Measurements from ENCODE around the gene LRFN2.

Gene LRFN2

GRCh38 chr6:40606526-40606925, 19.4 kb upstream of the LRFN2 start:
- ATAC-seq, result no peak

GRCh38 chr6:40604082-40604481, 16.9 kb upstream of the LRFN2 start:
- Mint-ChIP-seq H3K4me1 (no peaks in the 10 kb centered on the region), H3K36me3 (no peaks in the 10 kb centered on the region), H3K9me3 (no peaks in the 10 kb centered on the region), H3K27ac (no peak overlapping the region), H3K4me3 (no peak overlapping the region)
- DNase-seq (ENCODE audit: low spot score in 2 of 2) (no peak), ATAC-seq (no peak)

More at GRCh38 chr6:40606526-40606925, 19.4 kb upstream of the LRFN2 start:
- DNase-seq (ENCODE audit: low spot score in 2 of 2), result no peak
- H3K4me3 Mint-ChIP-seq, result no peak overlapping the region
- no peaks in the 10 kb centered on the region for H3K4me1 Mint-ChIP-seq
- no peaks in the 10 kb centered on the region for H3K36me3 Mint-ChIP-seq
- no peaks in the 10 kb centered on the region for H3K9me3 Mint-ChIP-seq
- no peak overlapping the region for H3K27ac Mint-ChIP-seq

GRCh38 chr6:40599555-40599954, 12.4 kb upstream of the LRFN2 start:
- Mint-ChIP-seq H3K4me1 (no peaks in the 10 kb centered on the region), H3K27ac (no peak overlapping the region), H3K9me3 (no peaks in the 10 kb centered on the region), H3K36me3 (no peaks in the 10 kb centered on the region), H3K4me3 (no peak overlapping the region)
- no peak for DNase-seq (ENCODE audit: low spot score in 2 of 2)
- no peak for ATAC-seq

- DNase-seq (ENCODE audit: low spot score in 2 of 2) (no peak), ATAC-seq (no peak)
- Mint-ChIP-seq H3K36me3 (no peaks in the 10 kb centered on the region), H3K27ac (no peak overlapping the region), H3K4me1 (no peaks in the 10 kb centered on the region), H3K4me3 (no peak overlapping the region), H3K9me3 (no peaks in the 10 kb centered on the region)
Measured at GRCh38 chr6:40598516-40598915, 11.4 kb upstream of the LRFN2 start.

- H3K9me3 Mint-ChIP-seq, result no peaks in the 10 kb centered on the region
- H3K4me1 Mint-ChIP-seq, result no peaks in the 10 kb centered on the region
Measured at GRCh38 chr6:40597301-40597700, 10.1 kb upstream of the LRFN2 start.

GRCh38 chr6:40588480-40588879, 1.3 kb upstream of the LRFN2 start:
- peaks cover 20% of the 10 kb centered on the region for H3K4me1 Mint-ChIP-seq
- no peaks in the 10 kb centered on the region for H3K9me3 Mint-ChIP-seq
- H3K36me3 Mint-ChIP-seq, result no peaks in the 10 kb centered on the region
- ATAC-seq (no peak), DNase-seq (ENCODE audit: low spot score in 2 of 2) (no peak)
- peak overlapping the region; percentile 68 for H3K4me3 Mint-ChIP-seq
- no peak overlapping the region for H3K27ac Mint-ChIP-seq

More at GRCh38 chr6:40597301-40597700, 10.1 kb upstream of the LRFN2 start:
- H3K27ac Mint-ChIP-seq, result no peak overlapping the region
- H3K4me3 Mint-ChIP-seq, result no peak overlapping the region
- no peak for DNase-seq (ENCODE audit: low spot score in 2 of 2)
- ATAC-seq, result no peak
- H3K36me3 Mint-ChIP-seq, result no peaks in the 10 kb centered on the region

- ATAC-seq, result no peak
- no peaks in the 10 kb centered on the region for H3K36me3 Mint-ChIP-seq
- peak overlapping the region; percentile 68 for H3K4me3 Mint-ChIP-seq
Measured at GRCh38 chr6:40588070-40588384, 863 bp upstream of the LRFN2 start.

GRCh38 chr6:40586369-40587201, 579 bp downstream of the LRFN2 start:
- Mint-ChIP-seq H3K27ac (no peak overlapping the region), H3K4me3 (peak overlapping the region; percentile 68), H3K36me3 (no peaks in the 10 kb centered on the region), H3K9me3 (no peaks in the 10 kb centered on the region), H3K4me1 (peaks cover 24% of the 10 kb centered on the region)
- DNase-seq (ENCODE audit: low spot score in 2 of 2) (peak in 1 of 2 donors; percentile 49), ATAC-seq (no peak)

More at GRCh38 chr6:40588070-40588384, 863 bp upstream of the LRFN2 start:
- H3K27ac Mint-ChIP-seq, result no peak overlapping the region
- peaks cover 24% of the 10 kb centered on the region for H3K4me1 Mint-ChIP-seq
- H3K9me3 Mint-ChIP-seq, result no peaks in the 10 kb centered on the region
- DNase-seq (ENCODE audit: low spot score in 2 of 2), result no peak

- Mint-ChIP-seq H3K27ac (no peak overlapping the region), H3K4me1 (peaks cover 24% of the 10 kb centered on the region), H3K9me3 (no peaks in the 10 kb centered on the region), H3K4me3 (peak overlapping the region; percentile 68), H3K36me3 (no peaks in the 10 kb centered on the region)
- DNase-seq (ENCODE audit: low spot score in 2 of 2), result no peak
- ATAC-seq, result no peak
Measured at GRCh38 chr6:40585651-40586269, 1.4 kb downstream of the LRFN2 start.

- no peak for DNase-seq (ENCODE audit: low spot score in 2 of 2)
- no peaks in the 10 kb centered on the region for H3K9me3 Mint-ChIP-seq
- peaks cover 24% of the 10 kb centered on the region for H3K4me1 Mint-ChIP-seq
- H3K36me3 Mint-ChIP-seq, result no peaks in the 10 kb centered on the region
- no peak overlapping the region for H3K27ac Mint-ChIP-seq
- H3K4me3 Mint-ChIP-seq, result no peak overlapping the region
- no peak for ATAC-seq
Measured at GRCh38 chr6:40585223-40585622, 1.9 kb downstream of the LRFN2 start.

- no peak overlapping the region for H3K4me3 Mint-ChIP-seq
- no peaks in the 10 kb centered on the region for H3K9me3 Mint-ChIP-seq
- H3K36me3 Mint-ChIP-seq, result no peaks in the 10 kb centered on the region
- DNase-seq (ENCODE audit: low spot score in 2 of 2) (no peak), ATAC-seq (no peak)
- peaks cover 24% of the 10 kb centered on the region for H3K4me1 Mint-ChIP-seq
- H3K27ac Mint-ChIP-seq, result no peak overlapping the region
Measured at GRCh38 chr6:40584741-40585140, 2.4 kb downstream of the LRFN2 start.

GRCh38 chr6:40583709-40584108, 3.5 kb downstream of the LRFN2 start:
- no peak for DNase-seq (ENCODE audit: low spot score in 2 of 2)
- peaks cover 24% of the 10 kb centered on the region for H3K4me1 Mint-ChIP-seq
- no peak overlapping the region for H3K4me3 Mint-ChIP-seq
- no peak overlapping the region for H3K27ac Mint-ChIP-seq
- no peaks in the 10 kb centered on the region for H3K9me3 Mint-ChIP-seq
- no peak for ATAC-seq
- H3K36me3 Mint-ChIP-seq, result no peaks in the 10 kb centered on the region

- ATAC-seq (no peak), DNase-seq (ENCODE audit: low spot score in 2 of 2) (no peak)
- Mint-ChIP-seq H3K4me3 (no peak overlapping the region), H3K4me1 (peaks cover 24% of the 10 kb centered on the region), H3K36me3 (no peaks in the 10 kb centered on the region), H3K27ac (no peak overlapping the region), H3K9me3 (no peaks in the 10 kb centered on the region)
Measured at GRCh38 chr6:40582892-40583291, 4.3 kb downstream of the LRFN2 start.

GRCh38 chr6:40579101-40579500, 8.1 kb downstream of the LRFN2 start:
- H3K27ac Mint-ChIP-seq, result no peak overlapping the region
- H3K4me3 Mint-ChIP-seq, result no peak overlapping the region
- peaks cover 10% of the 10 kb centered on the region for H3K4me1 Mint-ChIP-seq
- DNase-seq (ENCODE audit: low spot score in 2 of 2) (no peak), ATAC-seq (no peak)
- H3K36me3 Mint-ChIP-seq, result no peaks in the 10 kb centered on the region
- no peaks in the 10 kb centered on the region for H3K9me3 Mint-ChIP-seq

- no peak overlapping the region for H3K4me3 Mint-ChIP-seq
- no peak for ATAC-seq
- H3K36me3 Mint-ChIP-seq, result no peaks in the 10 kb centered on the region
- H3K27ac Mint-ChIP-seq, result no peak overlapping the region
- DNase-seq (ENCODE audit: low spot score in 2 of 2), result no peak
- no peaks in the 10 kb centered on the region for H3K9me3 Mint-ChIP-seq
- no peaks in the 10 kb centered on the region for H3K4me1 Mint-ChIP-seq
Measured at GRCh38 chr6:40577672-40578071, 9.5 kb downstream of the LRFN2 start.

GRCh38 chr6:40573221-40573620, 13.9 kb downstream of the LRFN2 start:
- H3K27ac Mint-ChIP-seq, result no peak overlapping the region

More at GRCh38 chr6:40573221-40573620, 13.9 kb downstream of the LRFN2 start:
- ATAC-seq (no peak), DNase-seq (ENCODE audit: low spot score in 2 of 2) (no peak)
- H3K9me3 Mint-ChIP-seq, result no peaks in the 10 kb centered on the region
- H3K4me1 Mint-ChIP-seq, result no peaks in the 10 kb centered on the region
- no peak overlapping the region for H3K4me3 Mint-ChIP-seq
- no peaks in the 10 kb centered on the region for H3K36me3 Mint-ChIP-seq

Measured in stimulated activated effector memory CD8-positive, alpha-beta T cell treated with anti-CD3 and anti-CD28 coated beads, Interleukin-12 subunit alpha, Interleukin-12 subunit beta, amount 100 ng/mL, for 72 hours (primary cell).